Calu3 (cell line): Measurements from ENCODE around the gene ABCF3. TPM values are rescaled to one million over a fixed set of nuclear protein-coding genes. Genes with fewer than 3 reads are reported as not detected.

Experiments used
- BruUV-seq: library from RNA; stranded (reverse); fragments of 400-500 nt; replicated peaks from 2 replicates; lab custom pipeline; 2021; lab: Mats Ljungman, UMichigan
- CTCF ChIA-PET: fragments of 300-600 bp; sonication (Branson Sonifier 250); formaldehyde crosslinking; loops from one replicate; lab custom pipeline; 2022; ENCODE audit warnings: antibody characterized with exemption; lab: Charles Lee
- DNase-seq: peaks from one replicate; pipeline ENCODE4 v3.0.0; 2022
- H3K27ac Mint-ChIP-seq: one replicate; pipeline ENCODE4 v1.8.0; 2022; ENCODE audit warnings: mixed read lengths; ENCODE audit not compliant: unreplicated experiment
- H3K27me3 Mint-ChIP-seq: one replicate; pipeline ENCODE4 v1.8.0; 2022; ENCODE audit warnings: mixed read lengths; ENCODE audit not compliant: unreplicated experiment
- H3K36me3 Mint-ChIP-seq: one replicate; pipeline ENCODE4 v1.8.0; 2022; ENCODE audit warnings: mild to moderate bottlenecking, moderate library complexity, mixed read lengths; ENCODE audit not compliant: insufficient read depth, unreplicated experiment
- H3K4me1 Mint-ChIP-seq: one replicate; pipeline ENCODE4 v1.8.0; 2022; ENCODE audit warnings: mild to moderate bottlenecking, low read depth, mixed read lengths; ENCODE audit not compliant: unreplicated experiment
- H3K4me3 Mint-ChIP-seq: one replicate; pipeline ENCODE4 v1.8.0; 2022; ENCODE audit warnings: mild to moderate bottlenecking, low read depth, moderate library complexity, mixed read lengths; ENCODE audit not compliant: unreplicated experiment
- H3K9me3 Mint-ChIP-seq: one replicate; pipeline ENCODE4 v1.8.0; 2022; ENCODE audit warnings: low read depth, mixed read lengths; ENCODE audit not compliant: unreplicated experiment
- CTCF ChIP-seq: fragments of 200-600 bp; IDR thresholded peaks from one replicate; pipeline ENCODE4 v1.8.0; 2022; ENCODE audit warnings: antibody characterized with exemption; ENCODE audit not compliant: unreplicated experiment
- intact Hi-C: fragments of 100-400 bp; cut with micrococcal nuclease; formaldehyde crosslinking; loops from one replicate; pipeline ENCODE4 v1.10.0; 2022; ENCODE audit not compliant: unreplicated experiment
- total RNA-seq: library from RNA; stranded (reverse); gene quantifications from 2 replicates; pipeline ENCODE4 v1.2.3, GENCODE V29; 2022

ABCF3 gene
- total RNA-seq, 1 experiment from 2014 or later = 116 TPM

GRCh38 chr3:184164648-184165330 is 21.2 kb upstream of the ABCF3 start:
- Mint-ChIP-seq H3K4me3 (no peak overlapping the region), H3K27ac (no peak overlapping the region), H3K4me1 (peaks cover 9% of the 10 kb centered on the region), H3K36me3 (peaks cover 30% of the 10 kb centered on the region), H3K27me3 (no peaks in the 10 kb centered on the region), H3K9me3 (no peaks in the 10 kb centered on the region)
- TF ChIP-seq CTCF = no peak
- intact Hi-C loops = no loop called here
- DNase-seq = no peak
- CTCF ChIA-PET = no interaction called here
- no TSS peak for BruUV-seq

- Mint-ChIP-seq H3K4me1 (peaks cover 2% of the 10 kb centered on the region), H3K9me3 (no peaks in the 10 kb centered on the region), H3K27ac (no peak overlapping the region), H3K27me3 (no peaks in the 10 kb centered on the region), H3K4me3 (no peak overlapping the region), H3K36me3 (peaks cover 30% of the 10 kb centered on the region)
- intact Hi-C loops = no loop called here
- TF ChIP-seq CTCF = no peak
- CTCF ChIA-PET = no interaction called here
- no peak for DNase-seq
- no TSS peak for BruUV-seq
Observed at GRCh38 chr3:184165543-184165942, 20.5 kb upstream of the ABCF3 start.

GRCh38 chr3:184166671-184167070 is 19.3 kb upstream of the ABCF3 start:
- Mint-ChIP-seq H3K36me3 (peaks cover 41% of the 10 kb centered on the region), H3K27ac (no peak overlapping the region), H3K9me3 (no peaks in the 10 kb centered on the region), H3K27me3 (no peaks in the 10 kb centered on the region), H3K4me3 (no peak overlapping the region), H3K4me1 (no peaks in the 10 kb centered on the region)
- BruUV-seq = no TSS peak
- CTCF ChIA-PET = interaction anchor here (1.1 kb wide), 1 partner anchor 84 kb away, joined by 3 read pairs; no protein-coding TSS in a partner anchor
- TF ChIP-seq CTCF = no peak
- DNase-seq = no peak
- intact Hi-C loops = no loop called here

GRCh38 chr3:184167786-184168185 is 18.2 kb upstream of the ABCF3 start:
- H3K9me3 Mint-ChIP-seq = no peaks in the 10 kb centered on the region
- no peak overlapping the region for H3K4me3 Mint-ChIP-seq

More at GRCh38 chr3:184167786-184168185, 18.2 kb upstream of the ABCF3 start:
- no TSS peak for BruUV-seq
- no peak for DNase-seq
- Mint-ChIP-seq H3K36me3 (peaks cover 45% of the 10 kb centered on the region), H3K4me1 (no peaks in the 10 kb centered on the region), H3K27ac (no peak overlapping the region), H3K27me3 (no peaks in the 10 kb centered on the region)
- no peak for TF ChIP-seq CTCF
- intact Hi-C loops = no loop called here
- CTCF ChIA-PET = no interaction called here
